ENCODE measurements around the gene ZMYND8.
"Not testable (repeated sequence)": the region's sequence is repeated elsewhere in the genome, so short reads cannot be mapped to it uniquely, and the experiment has no call there.

Gene ZMYND8

DNA sequence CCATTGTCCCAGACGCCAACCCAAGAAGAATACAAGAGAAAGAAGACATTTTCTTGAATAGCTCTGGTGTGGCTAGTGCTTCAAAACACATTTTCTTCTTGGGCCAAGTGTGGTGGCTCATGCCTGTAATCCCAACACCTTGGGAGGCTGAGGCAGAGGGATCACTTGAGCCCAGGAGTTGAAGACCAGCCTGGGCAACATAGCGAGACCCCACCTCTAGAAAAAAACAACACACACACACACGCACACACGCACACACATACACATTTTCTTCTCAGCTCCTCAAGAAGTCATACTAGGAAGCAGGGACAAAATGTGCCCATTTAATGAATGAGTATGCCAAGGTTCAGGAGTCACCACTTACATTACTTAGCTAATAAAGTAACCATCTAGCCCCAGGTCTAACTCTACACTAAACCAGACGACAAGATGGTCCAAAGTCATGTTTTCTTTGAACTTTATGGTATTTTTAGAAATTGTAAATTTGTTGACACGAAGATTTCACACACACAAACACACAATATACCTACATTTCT is 68.8 kb downstream of the ZMYND8 start:
- DNase-seq (ENCODE audit: low read depth in 4 of 4, low spot score in 1 of 4), result no peak

GRCh38 chr20:47286681-47287080 is 69.8 kb downstream of the ZMYND8 start:
- DNase-seq (ENCODE audit: low read depth in 4 of 4, low spot score in 1 of 4), result no peak

- DNase-seq (ENCODE audit: low read depth in 4 of 4, low spot score in 1 of 4), result no peak
Measured at GRCh38 chr20:47285189-47285588, 71.3 kb downstream of the ZMYND8 start.

DNA sequence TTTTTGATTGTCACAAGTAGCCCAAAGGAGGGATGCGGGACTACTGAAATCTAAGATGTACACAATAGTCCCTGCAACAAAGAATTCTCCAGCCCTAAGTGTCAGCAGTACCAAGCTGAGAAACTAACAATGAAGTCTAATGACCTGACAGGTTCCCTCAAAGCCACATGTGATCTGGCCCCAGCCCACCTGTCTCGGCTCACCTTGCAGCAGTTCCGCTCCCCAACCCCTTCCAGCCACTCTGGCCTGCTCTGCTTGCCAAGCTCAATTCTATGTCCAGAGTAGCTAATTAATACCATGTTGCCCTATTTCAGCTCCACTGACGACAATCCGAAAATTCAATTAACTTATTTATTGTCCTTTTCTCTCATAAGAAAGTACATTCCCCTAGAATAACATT is 72.1 kb downstream of the ZMYND8 start:
- DNase-seq (ENCODE audit: low read depth in 4 of 4, low spot score in 1 of 4), result no peak

- no peak for DNase-seq (ENCODE audit: low read depth in 4 of 4, low spot score in 1 of 4)
Measured at GRCh38 chr20:47283411-47283810, 73.1 kb downstream of the ZMYND8 start.

- no peak for DNase-seq (ENCODE audit: low read depth in 4 of 4, low spot score in 1 of 4)
Measured at GRCh38 chr20:47282864-47283263, 73.6 kb downstream of the ZMYND8 start.

GRCh38 chr20:47281376-47281775 is 75.1 kb downstream of the ZMYND8 start:
- DNase-seq (ENCODE audit: low read depth in 4 of 4, low spot score in 1 of 4), result no peak

DNA sequence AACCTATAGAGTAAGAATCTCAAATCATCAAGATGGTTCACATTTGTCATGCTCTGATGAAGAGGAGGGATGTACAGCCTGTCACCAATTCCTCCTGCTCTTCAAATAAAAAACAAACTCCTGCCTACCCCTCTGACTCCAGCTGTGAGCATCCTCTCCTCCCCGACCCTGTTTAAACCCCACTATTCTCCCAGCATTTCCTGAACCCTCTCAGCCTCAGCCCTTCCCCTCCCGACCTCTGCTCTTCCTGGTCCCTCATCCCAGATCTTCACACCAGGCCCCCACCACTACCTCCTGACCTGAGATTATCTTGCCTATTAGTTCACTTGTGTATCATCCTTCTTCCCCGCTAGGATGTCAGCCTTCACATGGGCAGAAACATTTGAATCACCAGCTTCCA is 75.8 kb downstream of the ZMYND8 start:
- no peak for DNase-seq (ENCODE audit: low read depth in 4 of 4, low spot score in 1 of 4)

- no peak for DNase-seq (ENCODE audit: low read depth in 4 of 4, low spot score in 1 of 4)
Measured at GRCh38 chr20:47280228-47280627, 76.3 kb downstream of the ZMYND8 start.

DNA sequence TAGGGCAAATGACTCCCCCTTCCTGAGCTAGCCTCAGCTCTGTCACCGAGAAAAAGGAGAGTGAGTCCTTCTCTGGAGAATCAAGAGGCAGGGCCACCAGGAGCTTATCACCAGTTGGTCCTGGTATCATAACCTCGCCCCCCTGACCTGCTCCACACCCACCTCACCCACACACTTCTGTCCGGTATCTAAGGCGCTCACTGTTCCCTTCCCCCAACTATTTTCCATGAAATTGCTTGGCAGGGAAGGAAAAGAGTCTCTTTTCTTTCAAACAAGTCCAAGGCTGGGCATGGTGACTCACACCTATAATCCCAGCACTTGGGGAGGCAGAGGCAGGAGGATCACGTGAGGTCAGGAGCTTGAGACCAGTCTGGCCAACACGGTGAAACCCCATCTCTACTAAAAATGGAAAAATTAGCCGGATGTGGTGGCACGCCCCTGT is 77.6 kb downstream of the ZMYND8 start:
- no peak for DNase-seq (ENCODE audit: low read depth in 4 of 4, low spot score in 1 of 4)

DNA sequence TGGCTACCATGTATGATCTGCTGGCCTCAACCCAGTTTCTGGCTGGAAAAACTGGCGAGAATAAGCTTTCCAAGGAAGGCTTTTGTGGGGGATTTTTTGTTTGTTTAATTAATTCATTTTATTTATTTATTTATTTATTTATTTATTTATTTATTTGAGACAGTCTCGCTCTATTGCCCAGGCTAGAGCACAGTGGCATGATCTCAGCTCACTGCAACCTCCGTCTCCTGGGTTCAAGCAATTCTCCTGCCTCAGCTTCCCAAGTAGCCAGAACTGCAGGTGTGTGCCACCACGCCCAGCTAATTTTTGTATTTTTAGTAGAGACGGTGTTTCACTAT is 79.0 kb downstream of the ZMYND8 start:
- not testable (repeated sequence) for DNase-seq (ENCODE audit: low read depth in 4 of 4, low spot score in 1 of 4)

DNA sequence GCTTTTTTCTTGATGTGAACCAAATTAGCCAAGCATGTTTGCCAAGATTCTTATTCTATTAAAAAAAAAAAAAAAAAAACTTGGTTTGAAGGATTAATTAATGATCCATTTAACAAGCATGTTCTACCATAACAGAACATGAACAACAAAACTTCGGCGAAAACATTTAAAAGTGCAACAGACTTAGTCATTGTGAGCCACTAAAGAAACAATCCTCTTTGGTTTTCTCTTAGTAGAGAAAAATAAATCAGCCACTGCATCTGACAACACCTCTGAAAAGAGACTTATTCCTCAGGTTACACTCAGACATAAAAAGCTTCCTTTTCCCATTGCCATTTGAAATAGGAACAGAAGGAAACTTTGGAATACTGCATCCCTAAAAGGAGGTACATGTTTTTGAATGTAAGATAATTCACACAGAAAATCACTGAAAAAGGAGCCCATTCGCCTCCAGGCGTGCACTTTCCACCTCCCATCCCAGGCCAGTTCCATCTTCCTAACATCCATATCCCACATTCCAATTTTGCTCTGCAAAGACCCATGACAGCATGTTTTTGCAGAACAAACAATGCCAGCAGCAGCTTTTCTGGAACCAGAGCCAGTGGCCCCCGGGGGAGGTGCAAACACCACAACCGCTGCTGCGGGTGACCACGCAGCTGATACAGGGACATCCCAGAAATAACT is 79.5 kb downstream of the ZMYND8 start:
- DNase-seq (ENCODE audit: low read depth in 4 of 4, low spot score in 1 of 4), result no peak

DNA sequence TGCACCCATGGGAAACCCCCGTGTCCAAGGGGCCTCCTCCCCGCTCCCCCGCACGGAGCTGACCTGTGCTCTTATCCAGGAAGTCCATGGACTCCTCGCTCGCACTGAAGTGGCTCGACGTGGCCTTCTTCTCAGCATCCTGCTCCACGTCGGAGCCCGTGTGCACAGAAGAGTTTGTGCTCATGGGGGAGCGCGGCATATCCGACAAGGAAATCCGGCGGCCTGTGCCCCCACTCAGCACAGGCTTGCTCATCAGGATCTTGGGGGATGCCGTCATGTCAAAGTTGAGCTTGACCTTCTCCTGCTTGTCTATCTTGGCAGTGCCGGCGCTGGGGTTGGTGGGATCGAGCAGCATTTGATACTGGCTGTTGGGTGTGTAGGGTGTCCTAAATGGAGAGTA is 80.2 kb downstream of the ZMYND8 start:
- no peak for DNase-seq (ENCODE audit: low read depth in 4 of 4, low spot score in 1 of 4)

- DNase-seq (ENCODE audit: low read depth in 4 of 4, low spot score in 1 of 4), result no peak
Measured at GRCh38 chr20:47275548-47275947, 81.0 kb downstream of the ZMYND8 start.

DNA sequence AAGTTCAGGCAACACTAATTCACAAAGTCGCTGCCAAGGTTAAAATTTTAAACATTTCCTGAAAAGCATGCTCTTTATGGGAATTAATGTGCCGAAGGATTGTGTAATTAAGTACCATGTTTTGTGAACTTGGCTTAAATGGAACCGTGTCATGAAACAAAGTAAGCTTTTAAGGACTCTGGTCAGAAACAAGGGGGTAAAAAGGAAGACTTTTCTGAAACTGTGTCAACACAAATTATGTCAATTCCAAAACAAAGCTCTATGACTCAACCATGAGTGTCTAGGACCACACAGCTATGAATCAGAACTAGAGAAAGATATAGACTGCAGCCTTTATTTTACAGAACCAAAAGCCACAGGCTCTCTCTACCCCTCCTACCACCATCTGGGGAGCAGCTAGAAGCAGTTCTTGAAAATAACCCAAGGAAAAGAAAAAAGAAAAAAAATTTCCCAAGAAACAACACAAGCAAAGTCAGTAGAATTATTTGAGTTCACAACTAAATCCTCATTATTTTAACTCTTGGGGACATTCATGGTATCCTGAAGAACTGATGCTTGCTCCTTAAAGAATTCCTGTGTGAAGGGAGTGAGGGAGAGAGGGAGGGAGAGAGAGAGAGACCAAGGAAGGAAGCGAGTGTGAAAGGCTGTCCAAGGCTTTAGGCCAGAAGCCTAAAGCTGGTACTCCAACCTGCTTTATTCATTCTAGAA is 81.9 kb downstream of the ZMYND8 start:
- DNase-seq (ENCODE audit: low read depth in 4 of 4, low spot score in 1 of 4), result peak in 1 of 4 experiments; percentile 6

GRCh38 chr20:47273591-47274235 is 82.8 kb downstream of the ZMYND8 start:
- DNase-seq (ENCODE audit: low read depth in 4 of 4, low spot score in 1 of 4), result no peak

DNA sequence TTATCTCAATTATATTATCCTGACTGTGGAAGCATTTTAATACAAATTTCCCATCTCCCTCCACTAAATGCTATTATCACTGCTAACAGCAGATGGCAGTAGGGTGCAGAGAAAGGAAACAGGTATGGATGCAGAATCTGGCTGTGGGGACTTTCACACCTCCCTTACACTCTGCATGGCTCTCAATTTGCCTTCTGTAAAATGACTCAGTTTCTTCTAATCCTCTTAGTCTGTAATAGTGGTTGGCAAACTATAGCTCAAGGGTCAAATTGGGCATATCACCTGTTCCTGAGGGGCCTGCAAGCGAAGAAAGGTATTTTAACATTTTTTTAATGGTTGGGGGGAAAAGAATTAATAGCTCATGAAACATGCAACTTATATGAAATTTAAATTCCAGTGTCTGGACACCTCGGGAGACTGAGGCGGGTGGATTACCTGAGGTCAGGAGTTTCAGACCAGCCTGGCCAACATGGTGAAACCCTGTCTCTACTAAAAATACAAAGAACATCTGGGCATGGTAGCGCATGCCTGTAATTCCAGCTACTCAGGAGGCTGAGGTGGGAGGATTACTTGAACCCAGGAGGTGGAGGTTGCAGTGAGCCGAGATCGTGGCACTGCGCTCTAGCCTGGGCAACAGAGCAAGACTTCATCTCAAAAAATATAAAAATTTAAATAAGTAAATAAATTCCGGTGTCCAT is 83.5 kb downstream of the ZMYND8 start:
- peak; percentile 21 to 31 (median 27) for DNase-seq (ENCODE audit: low read depth in 4 of 4, low spot score in 1 of 4)

GRCh38 chr20:47271046-47271615 is 85.4 kb downstream of the ZMYND8 start:
- DNase-seq (ENCODE audit: low read depth in 4 of 4, low spot score in 1 of 4), result no peak

DNA sequence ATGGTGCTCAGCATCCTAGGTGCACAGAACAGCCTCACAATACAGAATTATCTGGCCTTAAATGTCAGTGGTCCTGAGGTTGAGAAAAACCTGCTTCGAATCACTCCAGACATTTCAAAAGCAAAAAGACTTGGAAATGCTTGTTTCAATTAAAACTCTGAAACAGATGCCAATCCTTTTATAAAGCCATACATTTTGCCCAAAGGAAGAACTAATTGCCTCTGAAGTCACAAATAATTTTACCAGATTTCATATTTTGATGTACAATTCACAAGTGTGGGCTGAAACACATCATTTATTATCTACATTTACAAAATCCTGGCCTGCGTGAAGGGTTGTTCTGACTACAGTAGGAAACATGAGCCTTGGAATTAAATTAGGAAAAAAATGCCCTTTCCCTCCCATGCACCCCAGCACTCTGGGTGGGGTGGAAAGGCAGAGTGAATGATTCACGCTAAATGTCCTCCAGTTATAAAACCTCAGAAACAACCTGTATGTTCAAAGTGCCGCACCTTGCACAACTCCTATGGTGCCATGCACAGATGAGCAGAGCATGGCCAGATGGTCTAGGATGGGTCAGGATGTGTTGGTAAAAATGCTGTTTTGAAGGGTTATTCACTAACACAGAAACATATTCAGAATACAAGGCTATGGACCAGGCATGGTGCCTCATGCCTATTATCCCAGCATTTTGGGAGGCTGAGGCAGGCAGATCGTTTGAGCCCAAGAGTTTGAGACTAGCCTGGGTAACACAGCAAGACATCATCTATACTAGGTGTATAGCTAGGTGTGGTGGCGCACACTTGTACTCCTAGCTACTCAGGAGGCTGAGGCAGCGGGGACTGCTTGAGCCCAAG is 87.0 kb downstream of the ZMYND8 start:
- no peak for DNase-seq (ENCODE audit: low read depth in 4 of 4, low spot score in 1 of 4)

DNA sequence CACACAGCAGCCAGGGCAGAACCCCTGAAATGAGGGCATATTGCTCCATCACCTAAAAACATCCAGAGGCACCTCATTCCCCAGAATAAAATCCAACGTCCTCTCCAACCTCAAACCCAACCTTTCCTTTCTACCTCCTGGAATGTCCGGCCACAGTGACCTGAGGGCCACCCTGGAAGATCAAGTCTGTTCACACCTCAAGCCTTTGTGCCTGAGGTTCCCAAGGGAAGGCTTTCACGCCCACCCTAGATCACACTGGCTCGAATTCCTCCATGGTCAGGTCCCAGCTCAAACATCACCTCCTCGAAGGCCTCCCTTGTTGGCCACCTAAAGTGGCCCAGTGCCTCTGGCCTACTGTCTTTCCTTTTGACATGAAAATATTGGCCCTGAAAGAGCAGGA is 88.9 kb downstream of the ZMYND8 start:
- no peak for DNase-seq (ENCODE audit: low read depth in 4 of 4, low spot score in 1 of 4)

Measured in stimulated activated CD4-positive, alpha-beta T cell treated with anti-CD3 and anti-CD28 coated beads, Interleukin-1b, Interleukin-23, amount 100 ng/mL, for 24 hours (primary cell).